ENCODE data around the gene ENO3. TPM values are rescaled to one million over a fixed set of nuclear protein-coding genes. Genes with fewer than 3 reads are reported as not detected.

Gene ENO3
- total and polyA plus RNA-seq, 2 experiments from 2014 or later = 18.7 to 30.2 TPM

GRCh38 chr17:4940555-4941318 is 10.2 kb upstream of the ENO3 start:
- peak overlapping the region; percentile 37 for H2AFZ ChIP-seq
- H3K4me2 ChIP-seq = peak overlapping the region; percentile 91
- peak; percentile 93 for DNase-seq (ENCODE audit: low spot score)
- WGBS (ENCODE audit: low lambda C conversion rate, missing lambda C conversion rate) = 3% methylated on average over 29 of the region's 29 CpGs
- H3K36me3 ChIP-seq (replicated peaks; ENCODE audit: insufficient read depth, low read depth) = no peaks in the 10 kb centered on the region
- peak overlapping the region; percentile 72 for H3K4me3 ChIP-seq
- peaks cover 63% of the 10 kb centered on the region for H3K79me2 ChIP-seq
- H3K27ac ChIP-seq = peak overlapping the region; percentile 95
- H3K27me3 ChIP-seq = no peaks in the 10 kb centered on the region
- peaks cover 11% of the 10 kb centered on the region for H4K20me1 ChIP-seq (ENCODE audit: insufficient read depth, poor library complexity, severe bottlenecking)
- no peaks in the 10 kb centered on the region for H3K9me2 ChIP-seq (replicated peaks; ENCODE audit: insufficient read depth)
- H3K9me3 ChIP-seq (ENCODE audit: low read depth) = no peaks in the 10 kb centered on the region
- no peak for TF ChIP-seq EZH2phosphoT487 (IDR thresholded peaks at IDR 0.05; ENCODE audit: low read depth, severe bottlenecking, unreplicated experiment)
- no peak for TF ChIP-seq CTCF (IDR thresholded peaks at IDR 0.05; ENCODE audit: poor library complexity)
- no peak for TF ChIP-seq EZH2 (IDR thresholded peaks at IDR 0.05; ENCODE audit: borderline replicate concordance)
- peaks cover 31% of the 10 kb centered on the region for H3K4me1 ChIP-seq (ENCODE audit: insufficient read depth)

GRCh38 chr17:4941319-4941610 is 9.7 kb upstream of the ENO3 start:
- no peaks in the 10 kb centered on the region for H3K36me3 ChIP-seq (replicated peaks; ENCODE audit: insufficient read depth, low read depth)
- WGBS (ENCODE audit: low lambda C conversion rate, missing lambda C conversion rate) = 69% methylated on average over 4 of the region's 4 CpGs
- H3K79me2 ChIP-seq = peaks cover 68% of the 10 kb centered on the region
- H3K4me1 ChIP-seq (ENCODE audit: insufficient read depth) = peaks cover 36% of the 10 kb centered on the region
- peak overlapping the region; percentile 95 for H3K27ac ChIP-seq
- no peak overlapping the region for H2AFZ ChIP-seq
- no peaks in the 10 kb centered on the region for H3K9me3 ChIP-seq (ENCODE audit: low read depth)
- peak overlapping the region; percentile 72 for H3K4me3 ChIP-seq
- H3K27me3 ChIP-seq = no peaks in the 10 kb centered on the region
- no peak for DNase-seq (ENCODE audit: low spot score)
- peaks cover 15% of the 10 kb centered on the region for H4K20me1 ChIP-seq (ENCODE audit: insufficient read depth, poor library complexity, severe bottlenecking)
- TF ChIP-seq EZH2 (IDR thresholded peaks at IDR 0.05; ENCODE audit: borderline replicate concordance) (no peak), CTCF (IDR thresholded peaks at IDR 0.05; ENCODE audit: poor library complexity) (no peak), EZH2phosphoT487 (IDR thresholded peaks at IDR 0.05; ENCODE audit: low read depth, severe bottlenecking, unreplicated experiment) (no peak)
- peak overlapping the region; percentile 91 for H3K4me2 ChIP-seq
- H3K9me2 ChIP-seq (replicated peaks; ENCODE audit: insufficient read depth) = no peaks in the 10 kb centered on the region

- no peak for DNase-seq (ENCODE audit: low spot score)
- no peaks in the 10 kb centered on the region for H3K36me3 ChIP-seq (replicated peaks; ENCODE audit: insufficient read depth, low read depth)
- peaks cover 39% of the 10 kb centered on the region for H3K4me1 ChIP-seq (ENCODE audit: insufficient read depth)
- H3K79me2 ChIP-seq = peaks cover 76% of the 10 kb centered on the region
- no peak overlapping the region for H3K27ac ChIP-seq
- no peak overlapping the region for H3K4me3 ChIP-seq
- H3K9me2 ChIP-seq (replicated peaks; ENCODE audit: insufficient read depth) = no peaks in the 10 kb centered on the region
- H3K27me3 ChIP-seq = no peaks in the 10 kb centered on the region
- H3K9me3 ChIP-seq (ENCODE audit: low read depth) = no peaks in the 10 kb centered on the region
- no peak overlapping the region for H2AFZ ChIP-seq
- peaks cover 21% of the 10 kb centered on the region for H4K20me1 ChIP-seq (ENCODE audit: insufficient read depth, poor library complexity, severe bottlenecking)
- no peak overlapping the region for H3K4me2 ChIP-seq
- TF ChIP-seq CTCF (IDR thresholded peaks at IDR 0.05; ENCODE audit: poor library complexity) (no peak), EZH2 (IDR thresholded peaks at IDR 0.05; ENCODE audit: borderline replicate concordance) (no peak), EZH2phosphoT487 (IDR thresholded peaks at IDR 0.05; ENCODE audit: low read depth, severe bottlenecking, unreplicated experiment) (no peak)
- 91% methylated on average over 13 of the region's 13 CpGs for WGBS (ENCODE audit: low lambda C conversion rate, missing lambda C conversion rate)
Measured at GRCh38 chr17:4942760-4943508, 8.0 kb upstream of the ENO3 start.
